Superior temporal gyrus (tissue), 1 donor: ENCODE results near the gene PPP6R1.

Experiments
- DNase-seq: peaks from one replicate; pipeline ENCODE4 v3.0.0-alpha.2; 2016; ENCODE audit errors: extremely low spot score

The PPP6R1 gene

GRCh38 chr19:55279770-55280643 lies 21.2 kb upstream of the PPP6R1 start, which contains the start of gene HSPBP1:
Gene HSPBP1 (minus strand): TSS chr19:55280110. CDS start chr19:55279608, 502 bp downstream.
- DNase-seq = peak; percentile 94

DNA sequence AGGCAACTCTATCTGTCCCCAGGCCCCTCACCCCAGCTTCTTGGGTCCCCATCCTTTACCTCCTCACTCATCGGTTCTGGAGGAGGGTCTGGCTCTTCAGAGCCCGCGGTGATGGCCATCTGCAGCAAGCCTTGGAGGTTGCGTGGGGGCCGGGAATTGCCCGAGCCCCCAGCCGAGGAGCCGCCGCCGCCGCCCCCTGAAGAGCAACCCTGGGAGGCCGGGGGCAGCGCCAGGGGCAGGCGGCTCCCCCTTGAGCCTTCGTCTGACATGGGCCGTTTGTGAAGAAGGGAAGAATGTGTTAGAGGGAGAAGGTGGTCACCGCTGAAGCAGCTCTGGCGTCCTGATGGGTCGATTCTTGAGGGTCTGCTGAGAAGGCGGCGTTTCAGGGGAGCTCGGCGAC lies 20.5 kb upstream of the PPP6R1 start:
- no peak for DNase-seq

DNA sequence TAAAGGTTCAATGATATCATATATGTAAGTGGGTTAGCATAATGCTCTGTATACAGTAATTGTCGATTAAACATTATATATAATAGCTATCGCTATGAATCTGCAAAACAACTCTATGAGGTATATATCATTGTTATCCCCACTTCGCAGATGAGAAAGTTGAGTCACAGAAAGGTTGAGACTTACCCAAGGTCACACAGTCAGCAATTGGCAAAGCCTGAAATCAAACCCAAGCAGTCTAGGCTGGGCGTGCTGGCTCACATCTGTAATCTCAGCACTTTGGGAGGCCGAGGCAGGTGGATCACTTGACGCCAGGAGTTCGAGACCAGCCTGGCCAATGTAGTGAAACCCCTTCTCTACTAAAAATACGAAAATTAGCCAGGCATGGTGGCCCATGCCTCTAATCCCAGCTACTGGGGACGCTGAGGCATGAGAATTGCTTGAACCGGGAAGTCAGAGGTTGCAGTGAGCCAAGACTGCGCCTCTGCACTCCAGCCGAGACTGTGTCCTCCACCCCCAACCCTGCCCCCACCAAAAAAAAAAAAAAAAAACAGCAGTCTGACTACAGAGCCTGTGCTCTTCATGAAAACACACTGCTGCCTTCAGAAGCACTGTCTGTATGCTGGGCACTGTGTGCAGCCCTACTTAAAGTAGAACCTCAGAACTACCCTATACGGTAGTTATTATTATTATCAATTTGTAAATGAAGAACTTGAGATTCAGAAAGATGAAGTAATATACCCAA lies 19.7 kb upstream of the PPP6R1 start:
- no peak for DNase-seq

DNA sequence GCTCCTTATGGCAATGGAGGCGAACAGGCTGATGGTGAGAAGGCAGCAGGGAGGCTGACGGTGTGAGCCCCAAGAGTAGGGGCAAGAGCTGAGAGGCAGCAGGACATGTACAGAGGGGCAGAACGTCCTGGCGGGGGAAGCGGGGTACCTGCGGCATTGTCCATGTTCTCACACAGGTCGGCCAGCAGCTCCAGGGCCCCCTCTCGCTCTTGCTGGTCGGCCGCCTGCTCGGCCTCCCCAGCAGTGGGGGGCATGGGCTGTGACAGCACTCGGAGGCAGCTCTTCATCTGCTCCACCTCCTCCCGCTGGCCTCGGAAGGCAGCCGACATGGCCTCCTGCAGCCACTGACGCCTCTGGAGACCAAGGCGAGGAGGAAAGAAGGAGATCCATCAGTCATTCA lies 18.7 kb upstream of the PPP6R1 start:
- no peak for DNase-seq

GRCh38 chr19:55276720-55277430 lies 18.1 kb upstream of the PPP6R1 start:
- no peak for DNase-seq

DNA sequence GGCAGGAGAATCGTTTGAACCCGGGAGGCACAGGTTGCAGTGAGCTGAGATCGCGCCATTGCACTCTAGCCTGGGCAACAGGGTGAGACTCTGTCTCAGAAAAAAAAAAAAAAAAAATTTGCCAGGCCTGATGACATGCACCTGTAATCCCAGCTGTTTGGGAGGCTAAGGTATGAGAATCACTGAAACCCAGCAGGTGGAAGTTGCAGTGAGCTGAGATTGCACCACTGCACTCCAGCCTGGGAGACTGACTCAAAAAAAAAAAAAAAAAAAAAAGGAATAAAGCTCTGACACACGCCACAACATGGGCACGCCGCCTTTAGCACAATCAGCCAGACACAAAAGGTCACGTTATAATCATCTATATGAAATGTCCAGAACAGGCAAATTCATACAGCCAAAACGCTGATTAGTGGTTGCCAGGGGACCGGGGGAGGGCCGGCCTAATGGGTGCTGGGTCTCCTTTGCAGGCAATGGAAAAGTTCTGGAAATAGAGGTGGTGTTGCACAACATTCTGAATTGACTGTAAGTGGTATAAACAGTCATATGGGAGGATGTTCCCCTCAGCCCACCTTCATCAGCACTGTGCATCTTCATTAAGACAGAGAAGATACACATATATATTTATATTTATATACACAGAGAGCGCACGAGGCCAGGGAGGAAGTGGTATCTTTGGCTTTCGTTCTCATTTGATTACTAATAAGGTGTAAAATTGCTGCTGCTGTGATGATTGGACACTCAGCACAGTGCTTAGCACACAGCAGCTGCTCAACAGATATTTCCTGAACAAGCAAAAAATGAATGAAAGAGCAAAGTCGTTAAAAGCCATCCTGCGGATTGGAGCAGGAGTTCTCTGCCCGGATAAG lies 17.3 kb upstream of the PPP6R1 start:
- no peak for DNase-seq

DNA sequence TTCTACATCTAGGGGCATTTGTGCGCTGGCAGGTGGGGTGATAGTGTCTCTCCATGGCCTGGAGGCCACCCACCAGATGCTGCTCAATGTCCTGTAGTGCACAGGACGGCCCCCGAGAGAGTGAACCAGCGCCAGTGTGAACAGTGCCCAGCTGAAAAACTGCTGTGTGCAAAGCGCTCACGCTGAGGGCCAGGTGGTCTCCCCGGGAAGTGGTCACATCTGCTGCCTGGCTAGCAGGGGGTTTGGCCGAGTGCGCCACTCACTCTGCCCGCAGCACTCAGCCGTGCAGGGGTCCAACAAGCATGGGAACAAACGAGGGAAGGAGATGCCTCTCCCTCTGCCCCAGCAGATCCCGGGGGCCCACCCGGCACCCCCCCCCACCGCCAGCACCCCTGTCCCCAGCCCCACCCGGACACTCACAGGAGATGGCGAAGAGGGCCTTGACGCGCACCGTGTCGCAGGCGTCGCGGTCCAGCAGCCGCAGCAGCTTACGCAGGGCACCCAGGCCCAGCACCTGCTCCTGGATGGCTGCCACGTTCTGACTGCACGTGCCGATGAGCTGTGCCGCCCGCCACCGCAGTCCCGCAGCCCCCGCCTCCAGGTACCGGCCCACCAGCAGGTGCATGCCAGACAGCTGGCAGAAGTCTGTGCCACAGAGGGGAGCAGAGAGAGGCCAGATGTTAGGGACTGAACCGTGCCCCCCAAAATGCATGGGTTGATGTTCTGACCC lies 15.3 kb upstream of the PPP6R1 start:
- no peak for DNase-seq

- DNase-seq = no peak
These were observed 13.3 kb upstream of the PPP6R1 start for GRCh38 chr19:55272142-55272541.

DNA sequence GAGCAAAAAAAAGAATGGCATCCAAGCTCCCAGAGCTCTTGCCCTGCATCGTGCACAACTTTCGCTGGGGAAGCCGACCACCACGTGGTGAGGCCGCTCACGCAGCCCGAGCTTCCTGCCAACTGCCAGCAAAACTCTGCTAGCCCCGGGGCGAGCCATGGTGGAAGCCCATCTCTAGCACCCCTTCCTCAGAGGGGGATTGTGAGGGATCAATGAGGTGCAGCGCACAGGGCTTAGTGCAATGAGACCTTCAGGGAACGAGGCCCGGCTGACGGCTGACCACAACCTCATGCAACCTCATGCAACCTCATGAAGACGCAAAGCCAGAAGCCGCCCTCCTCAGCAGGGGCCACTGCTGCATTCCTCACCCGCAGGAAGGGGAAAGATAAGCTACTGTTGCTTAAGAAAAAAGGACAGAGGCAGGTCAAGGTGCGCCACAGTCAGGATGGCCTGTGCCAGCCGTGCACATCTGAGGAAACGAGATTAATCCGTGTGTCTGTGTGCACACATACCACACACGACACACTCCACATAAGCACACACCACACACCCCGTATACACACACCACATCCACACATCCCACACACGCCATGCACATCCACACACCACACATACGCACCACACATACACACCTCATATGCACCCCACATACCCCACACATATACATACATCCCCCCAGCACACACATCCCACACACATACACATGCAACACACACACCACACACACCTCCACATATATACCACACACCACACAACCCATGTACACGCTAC lies 11.5 kb upstream of the PPP6R1 start:
- no peak for DNase-seq

DNA sequence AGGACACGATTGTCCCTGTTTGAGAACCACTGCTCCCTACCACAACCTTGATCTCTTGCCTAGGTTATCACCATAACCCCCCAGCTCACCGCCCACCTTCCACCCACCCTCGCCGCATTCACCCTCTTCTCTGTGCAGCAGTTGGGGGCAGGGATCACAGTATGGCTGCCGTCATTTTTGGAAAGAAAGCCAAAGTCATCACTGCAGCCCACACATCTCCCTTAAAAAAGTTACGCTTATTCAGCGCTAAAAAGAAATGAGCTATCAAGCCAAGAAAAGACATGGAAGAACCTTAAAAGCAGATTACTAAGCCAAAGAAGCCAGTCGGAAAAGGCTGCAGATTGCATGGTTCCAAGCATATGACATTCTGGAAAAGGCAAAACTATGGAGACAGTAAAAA lies 10.5 kb upstream of the PPP6R1 start:
- DNase-seq = peak; percentile 68

DNA sequence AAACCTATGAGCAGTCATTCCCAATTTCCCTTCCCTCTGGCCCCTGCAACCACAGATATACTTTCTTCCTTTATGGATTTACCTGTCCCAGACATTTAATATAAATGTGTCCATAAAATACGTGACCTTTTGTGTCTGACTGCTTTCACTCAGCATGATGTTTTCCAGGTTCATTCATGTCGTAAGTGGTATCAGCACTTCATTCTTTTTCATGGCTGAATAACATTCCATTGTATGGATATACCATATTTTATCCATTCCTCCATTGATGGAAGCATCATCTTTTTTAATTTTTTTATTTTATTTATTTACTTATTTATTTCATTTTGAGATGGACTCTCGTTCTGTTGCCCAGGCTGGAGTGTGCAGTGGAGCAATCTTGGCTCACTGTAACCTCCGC lies 8.0 kb upstream of the PPP6R1 start:
- no peak for DNase-seq

GRCh38 chr19:55266404-55266803 lies 7.6 kb upstream of the PPP6R1 start:
- no peak for DNase-seq

DNA sequence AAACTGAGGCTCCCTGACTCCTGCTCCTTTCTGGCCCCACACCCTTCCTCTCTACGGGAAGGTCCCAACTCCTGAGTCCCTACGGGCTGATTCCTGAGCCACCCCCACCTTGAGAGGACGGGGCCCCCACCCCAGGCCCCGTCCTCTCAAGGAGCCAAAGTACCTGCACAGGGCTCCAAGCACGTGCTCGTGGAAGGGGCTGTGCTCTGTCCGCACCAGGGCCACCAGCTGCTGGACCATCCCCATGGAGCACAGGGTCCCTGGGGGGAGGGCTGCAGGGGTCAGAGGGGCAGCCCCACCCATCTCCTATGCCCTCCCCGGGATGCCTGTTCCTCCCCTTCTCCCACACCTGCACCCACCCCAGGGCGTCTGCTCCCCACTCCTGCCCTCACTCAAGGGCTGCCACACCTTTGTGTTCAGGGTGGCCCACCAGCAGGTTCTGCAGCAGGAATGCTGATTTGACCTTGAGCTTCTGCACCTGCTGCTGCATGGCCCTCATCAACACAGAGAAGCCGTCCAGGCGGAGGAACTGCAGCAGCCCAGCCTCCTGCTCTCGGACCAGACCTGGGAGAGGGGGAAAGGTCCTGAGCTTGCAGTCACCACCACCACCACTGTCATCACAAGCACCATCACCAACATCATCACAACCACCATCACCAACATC lies 7.0 kb upstream of the PPP6R1 start:
- no peak for DNase-seq

GRCh38 chr19:55265173-55265572 lies 6.4 kb upstream of the PPP6R1 start:
- no peak for DNase-seq

- no peak for DNase-seq
These were observed 5.7 kb upstream of the PPP6R1 start for GRCh38 chr19:55264531-55264930.

DNA sequence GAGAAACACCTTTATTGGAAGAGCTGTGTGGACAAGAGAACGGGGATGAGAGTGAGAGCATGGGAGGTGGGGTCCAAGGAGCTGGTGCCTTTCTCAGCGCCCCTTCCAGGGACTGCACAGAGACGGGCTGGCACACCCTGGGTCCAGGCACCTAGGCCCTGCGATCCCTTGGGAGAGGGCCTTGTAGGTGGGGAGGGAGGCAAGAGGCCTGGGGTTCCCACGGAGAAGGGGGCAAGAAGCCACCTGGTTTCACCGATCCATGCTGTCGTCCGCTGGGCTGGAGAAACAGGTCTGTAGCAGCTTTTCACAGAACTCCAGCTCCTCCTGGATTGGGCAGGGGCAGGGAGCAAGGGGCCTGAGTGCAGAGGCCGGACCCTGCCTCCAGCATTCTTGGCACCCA lies 3.5 kb upstream of the PPP6R1 start:
- DNase-seq = no peak

GRCh38 chr19:55261671-55262126 lies 2.9 kb upstream of the PPP6R1 start:
- DNase-seq = no peak

GRCh38 chr19:55259540-55260210 lies 858 bp upstream of the PPP6R1 start:
- no peak for DNase-seq

DNA sequence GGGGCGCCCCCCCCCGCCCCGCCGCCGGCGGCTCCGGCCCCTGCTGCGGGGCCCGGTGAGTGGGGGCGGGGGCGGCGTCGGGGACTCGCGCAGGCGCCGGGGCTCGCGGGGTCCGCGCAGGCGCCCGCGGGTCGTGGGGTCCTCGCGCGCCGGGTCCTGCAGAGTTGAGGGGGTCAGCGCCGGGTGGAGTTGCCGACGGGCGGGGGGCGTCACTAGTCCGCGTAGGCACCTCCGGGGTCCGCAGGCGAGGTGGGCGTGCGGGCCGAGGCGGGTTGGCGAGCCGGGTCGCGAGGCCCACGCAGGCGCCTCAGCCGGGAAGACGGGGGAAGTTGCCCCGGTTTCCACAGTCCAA lies 365 bp downstream of the PPP6R1 start:
- no peak for DNase-seq
